GM18909 (cell line): ENCODE data around the gene RHOXF2.
"Not testable (repeated sequence)": the region's sequence is repeated elsewhere in the genome, so short reads cannot be mapped to it uniquely, and the experiment has no call there.

ENCODE experiments used
- ATAC-seq: cut with Tn5 transposase; IDR thresholded peaks from one replicate; pipeline ENCODE4 v1.9.1; 2021; ENCODE audit warnings: mild to moderate bottlenecking; ENCODE audit not compliant: unreplicated experiment, poor library complexity

RHOXF2 gene

GRCh38 chrX:120158313-120158712 is at the start of gene RHOXF2:
TSS of gene RHOXF2 (plus strand) at chrX:120158613. CDS start at chrX:120158751, 138 bp downstream.
- ATAC-seq: not testable (repeated sequence)

GRCh38 chrX:120109378-120109777 is 49.0 kb upstream of the RHOXF2 start:
- ATAC-seq: no peak

- no peak for ATAC-seq
Observed at GRCh38 chrX:120111611-120112010, 46.8 kb upstream of the RHOXF2 start.

- ATAC-seq: no peak
Observed at GRCh38 chrX:120115438-120115963, 42.9 kb upstream of the RHOXF2 start, which contains the start of gene RHOXF1. TSS of gene RHOXF1 (minus strand) at chrX:120115913. CDS start at chrX:120115862, 51 bp downstream.

GRCh38 chrX:120120223-120120622 is 38.2 kb upstream of the RHOXF2 start:
- no peak for ATAC-seq

- ATAC-seq: no peak
Observed at GRCh38 chrX:120125444-120125843, 33.0 kb upstream of the RHOXF2 start.

GRCh38 chrX:120128306-120128846 is 30.0 kb upstream of the RHOXF2 start:
- not testable (repeated sequence) for ATAC-seq

- no peak for ATAC-seq
Observed at GRCh38 chrX:120136128-120136527, 22.3 kb upstream of the RHOXF2 start.

GRCh38 chrX:120136840-120137239 is 21.6 kb upstream of the RHOXF2 start:
- no peak for ATAC-seq

- no peak for ATAC-seq
Observed at GRCh38 chrX:120137439-120137838, 21.0 kb upstream of the RHOXF2 start.

GRCh38 chrX:120140293-120140981 is 18.0 kb upstream of the RHOXF2 start:
- no peak for ATAC-seq

- ATAC-seq: no peak
Observed at GRCh38 chrX:120144178-120144844, 14.1 kb upstream of the RHOXF2 start.

GRCh38 chrX:120145295-120145925 is 13.0 kb upstream of the RHOXF2 start:
- no peak for ATAC-seq

- not testable (repeated sequence) for ATAC-seq
Observed at GRCh38 chrX:120146323-120146722, 12.1 kb upstream of the RHOXF2 start.

GRCh38 chrX:120147537-120147936 is 10.9 kb upstream of the RHOXF2 start:
- ATAC-seq: no peak

GRCh38 chrX:120150109-120150744 is 8.2 kb upstream of the RHOXF2 start:
- ATAC-seq: not testable (repeated sequence)

GRCh38 chrX:120159086-120159485 is 673 bp downstream of the RHOXF2 start:
- ATAC-seq: not testable (repeated sequence)

GRCh38 chrX:120193254-120193653 is 34.8 kb downstream of the RHOXF2 start:
- ATAC-seq: not testable (repeated sequence)

GRCh38 chrX:120193720-120194119 is 35.3 kb downstream of the RHOXF2 start:
- ATAC-seq: peak; percentile 91

- not testable (repeated sequence) for ATAC-seq
Observed at GRCh38 chrX:120195786-120196185, 37.4 kb downstream of the RHOXF2 start.
